ENCODE results near the gene PLCD3. TPM values are rescaled to one million over a fixed set of nuclear protein-coding genes. Genes with fewer than 3 reads are reported as not detected.

Gene PLCD3, protein sequence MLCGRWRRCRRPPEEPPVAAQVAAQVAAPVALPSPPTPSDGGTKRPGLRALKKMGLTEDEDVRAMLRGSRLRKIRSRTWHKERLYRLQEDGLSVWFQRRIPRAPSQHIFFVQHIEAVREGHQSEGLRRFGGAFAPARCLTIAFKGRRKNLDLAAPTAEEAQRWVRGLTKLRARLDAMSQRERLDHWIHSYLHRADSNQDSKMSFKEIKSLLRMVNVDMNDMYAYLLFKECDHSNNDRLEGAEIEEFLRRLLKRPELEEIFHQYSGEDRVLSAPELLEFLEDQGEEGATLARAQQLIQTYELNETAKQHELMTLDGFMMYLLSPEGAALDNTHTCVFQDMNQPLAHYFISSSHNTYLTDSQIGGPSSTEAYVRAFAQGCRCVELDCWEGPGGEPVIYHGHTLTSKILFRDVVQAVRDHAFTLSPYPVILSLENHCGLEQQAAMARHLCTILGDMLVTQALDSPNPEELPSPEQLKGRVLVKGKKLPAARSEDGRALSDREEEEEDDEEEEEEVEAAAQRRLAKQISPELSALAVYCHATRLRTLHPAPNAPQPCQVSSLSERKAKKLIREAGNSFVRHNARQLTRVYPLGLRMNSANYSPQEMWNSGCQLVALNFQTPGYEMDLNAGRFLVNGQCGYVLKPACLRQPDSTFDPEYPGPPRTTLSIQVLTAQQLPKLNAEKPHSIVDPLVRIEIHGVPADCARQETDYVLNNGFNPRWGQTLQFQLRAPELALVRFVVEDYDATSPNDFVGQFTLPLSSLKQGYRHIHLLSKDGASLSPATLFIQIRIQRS
- total RNA-seq: 10 to 100 TPM; 30.8 to 62.2 (median 41.1) TPM

DNA sequence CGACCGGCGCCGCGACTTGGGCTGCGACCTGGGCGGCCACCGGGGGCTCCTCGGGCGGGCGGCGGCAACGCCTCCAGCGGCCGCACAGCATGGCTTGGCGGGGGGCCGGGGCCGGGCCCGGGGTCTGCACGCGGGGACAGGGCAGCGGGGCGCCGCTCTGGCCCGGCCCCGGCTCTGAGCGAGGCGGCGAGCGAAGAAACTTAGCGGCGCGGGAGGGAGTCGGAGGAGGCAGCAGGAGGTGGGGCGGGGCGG is at the start of gene PLCD3:
PLCD3 (minus strand) TSS at position 196 of the 252 bp plus-strand sequence; CDS start at position 91, 105 bp downstream.
- peaks cover 15 to 19% of the 10 kb centered on the region in 2 donors for H3K4me1 ChIP-seq
- no peaks in the 10 kb centered on the region for H3K36me3 ChIP-seq
- H3K4me3 ChIP-seq: peak within 1 kb of the TSS; percentile 91 to 97 (median 95)
- no peak for DNase-seq (ENCODE audit: low spot score in 2 of 2)
- TF ChIP-seq, protein P1, sequence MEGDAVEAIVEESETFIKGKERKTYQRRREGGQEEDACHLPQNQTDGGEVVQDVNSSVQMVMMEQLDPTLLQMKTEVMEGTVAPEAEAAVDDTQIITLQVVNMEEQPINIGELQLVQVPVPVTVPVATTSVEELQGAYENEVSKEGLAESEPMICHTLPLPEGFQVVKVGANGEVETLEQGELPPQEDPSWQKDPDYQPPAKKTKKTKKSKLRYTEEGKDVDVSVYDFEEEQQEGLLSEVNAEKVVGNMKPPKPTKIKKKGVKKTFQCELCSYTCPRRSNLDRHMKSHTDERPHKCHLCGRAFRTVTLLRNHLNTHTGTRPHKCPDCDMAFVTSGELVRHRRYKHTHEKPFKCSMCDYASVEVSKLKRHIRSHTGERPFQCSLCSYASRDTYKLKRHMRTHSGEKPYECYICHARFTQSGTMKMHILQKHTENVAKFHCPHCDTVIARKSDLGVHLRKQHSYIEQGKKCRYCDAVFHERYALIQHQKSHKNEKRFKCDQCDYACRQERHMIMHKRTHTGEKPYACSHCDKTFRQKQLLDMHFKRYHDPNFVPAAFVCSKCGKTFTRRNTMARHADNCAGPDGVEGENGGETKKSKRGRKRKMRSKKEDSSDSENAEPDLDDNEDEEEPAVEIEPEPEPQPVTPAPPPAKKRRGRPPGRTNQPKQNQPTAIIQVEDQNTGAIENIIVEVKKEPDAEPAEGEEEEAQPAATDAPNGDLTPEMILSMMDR (IDR thresholded peaks at IDR 0.05): no peak
- no peak for TF ChIP-seq POLR2A (IDR thresholded peaks at IDR 0.05)
- TF ChIP-seq POLR2AphosphoS5 (IDR thresholded peaks at IDR 0.05): no peak
- no peaks in the 10 kb centered on the region for H3K9me3 ChIP-seq
- H3K27me3 ChIP-seq: no peaks in the 10 kb centered on the region
- intact Hi-C loops (cut with DNase I; ENCODE audit: low total_unique reads): loop anchor here (10.0 kb wide), 1 partner anchor 1613 kb away; no protein-coding TSS in a partner anchor
- H3K27ac ChIP-seq: peak within 1 kb of the TSS; percentile 99

DNA sequence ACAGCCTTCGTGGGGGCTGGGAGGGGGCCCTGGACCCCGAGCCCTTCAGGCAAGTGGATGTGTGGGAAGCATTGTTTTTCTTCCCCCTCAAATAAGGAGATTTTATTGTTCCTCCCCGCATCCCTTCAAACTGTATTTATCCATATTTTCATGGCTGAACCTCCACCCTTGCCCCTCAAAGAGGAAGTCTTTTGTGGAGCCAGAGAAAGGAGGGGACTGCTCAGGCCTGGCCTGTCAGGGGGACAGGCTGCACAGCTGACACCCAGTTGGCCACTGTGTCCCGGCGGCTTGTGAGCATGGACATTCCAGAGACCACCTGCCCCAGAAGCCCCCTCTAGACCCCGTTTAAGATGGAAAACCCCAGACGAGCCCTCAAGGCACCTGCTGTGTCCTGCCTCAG is 45.2 kb upstream of the PLCD3 start:
- no peaks in the 10 kb centered on the region for H3K36me3 ChIP-seq
- H3K4me3 ChIP-seq: no peak overlapping the region
- no peak for DNase-seq (ENCODE audit: low spot score in 2 of 2)
- no peak for TF ChIP-seq POLR2A (IDR thresholded peaks at IDR 0.05)
- TF ChIP-seq, protein P1 (IDR thresholded peaks at IDR 0.05): no peak
- no peak for TF ChIP-seq POLR2AphosphoS5 (IDR thresholded peaks at IDR 0.05)
- H3K27ac ChIP-seq: no peak overlapping the region
- H3K9me3 ChIP-seq: no peaks in the 10 kb centered on the region
- H3K27me3 ChIP-seq: no peaks in the 10 kb centered on the region
- intact Hi-C loops (cut with DNase I; ENCODE audit: low total_unique reads): no loop called here
- H3K4me1 ChIP-seq: no peaks in the 10 kb centered on the region

DNA sequence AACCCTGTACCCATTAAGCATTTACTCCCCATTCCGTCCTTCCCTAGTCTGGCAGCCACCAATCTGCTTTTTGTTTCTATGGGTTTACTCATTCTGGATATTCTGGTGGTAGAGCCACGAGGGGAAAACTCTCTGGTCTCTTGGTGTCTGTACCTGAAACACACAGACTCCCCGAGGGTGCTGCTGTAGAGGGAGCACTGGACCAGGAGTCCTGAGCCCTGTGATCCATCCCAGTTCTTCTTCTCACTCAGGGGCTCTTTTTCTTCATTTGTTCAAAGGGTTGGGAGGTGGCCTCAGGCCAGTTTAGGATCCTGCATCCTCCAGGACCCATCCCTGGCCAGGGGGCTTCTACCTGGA is 43.4 kb upstream of the PLCD3 start:
- Histone ChIP-seq H3K9me3 (no peaks in the 10 kb centered on the region), H3K36me3 (no peaks in the 10 kb centered on the region), H3K27me3 (no peaks in the 10 kb centered on the region), H3K27ac (peak overlapping the region; percentile 74 to 78), H3K4me3 (no peak overlapping the region), H3K4me1 (peaks cover 8 to 14% of the 10 kb centered on the region in 2 donors)
- no peak for TF ChIP-seq POLR2AphosphoS5 (IDR thresholded peaks at IDR 0.05)
- no peak for TF ChIP-seq POLR2A (IDR thresholded peaks at IDR 0.05)
- TF ChIP-seq, protein P1 (IDR thresholded peaks at IDR 0.05): no peak
- intact Hi-C loops (cut with DNase I; ENCODE audit: low total_unique reads): no loop called here
- no peak for DNase-seq (ENCODE audit: low spot score in 2 of 2)

DNA sequence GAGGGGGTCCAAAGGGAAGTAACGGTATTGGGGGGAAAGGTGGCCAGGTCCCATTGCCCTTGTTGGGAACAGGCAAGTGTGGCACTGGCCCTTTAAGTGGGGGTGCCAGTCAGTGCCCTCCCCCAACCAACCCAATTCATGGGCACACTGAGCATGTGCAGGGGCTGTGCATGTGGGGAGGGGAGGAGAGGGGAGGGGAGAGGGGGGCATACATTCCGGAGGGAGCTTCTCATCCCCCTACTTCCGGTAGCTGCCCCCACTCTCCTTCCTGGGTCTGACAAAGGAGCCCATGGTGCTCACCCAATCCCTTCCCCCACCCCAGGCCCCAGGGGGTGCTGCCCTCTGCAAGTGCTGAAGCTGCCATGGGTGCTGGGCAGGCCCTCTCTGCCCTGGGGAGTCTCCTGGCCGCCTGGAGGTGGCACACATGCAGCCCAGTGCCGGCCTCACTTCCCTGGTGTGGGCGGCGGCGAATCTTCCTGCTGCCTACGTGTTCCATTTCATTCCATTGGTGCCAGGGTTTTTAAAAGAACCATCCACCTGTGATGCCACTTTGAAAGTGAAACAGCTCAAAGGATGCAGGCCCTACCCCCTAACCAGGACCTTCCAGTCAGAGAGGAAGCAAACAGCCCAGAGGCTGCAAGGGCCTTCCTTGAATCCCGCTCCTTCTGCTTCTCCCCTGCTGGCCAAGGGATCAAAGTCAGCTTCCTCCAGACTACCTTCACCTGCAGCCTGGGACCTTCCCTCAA is 40.4 kb upstream of the PLCD3 start:
- peak; percentile 66 to 79 for DNase-seq (ENCODE audit: low spot score in 2 of 2)
- H3K27ac ChIP-seq: peak overlapping the region; percentile 96 to 97

More for the DNA sequence above, 40.4 kb upstream of the PLCD3 start:
- H3K9me3 ChIP-seq: no peaks in the 10 kb centered on the region
- intact Hi-C loops (cut with DNase I; ENCODE audit: low total_unique reads): no loop called here
- peaks cover 8 to 14% of the 10 kb centered on the region in 2 donors for H3K4me1 ChIP-seq
- H3K27me3 ChIP-seq: no peaks in the 10 kb centered on the region
- no peaks in the 10 kb centered on the region for H3K36me3 ChIP-seq
- peak overlapping the region; percentile 30 to 63 (median 49) for H3K4me3 ChIP-seq
- TF ChIP-seq POLR2AphosphoS5 (IDR thresholded peaks at IDR 0.05) (no peak), POLR2A (IDR thresholded peaks at IDR 0.05) (no peak)
- TF ChIP-seq, protein P1 (IDR thresholded peaks at IDR 0.05): no peak
